Epidermal melanocyte (primary cell): ENCODE measurements around the gene ZNF532.

Source experiments
- DNase-seq: peaks from one replicate; pipeline ENCODE4 v3.0.0; 2011; ENCODE audit warnings: low spot score; ENCODE audit not compliant: insufficient read length

ZNF532 gene

GRCh38 chr18:58977223-58977622 is 112.5 kb downstream of the ZNF532 start:
- DNase-seq, result no peak

DNA sequence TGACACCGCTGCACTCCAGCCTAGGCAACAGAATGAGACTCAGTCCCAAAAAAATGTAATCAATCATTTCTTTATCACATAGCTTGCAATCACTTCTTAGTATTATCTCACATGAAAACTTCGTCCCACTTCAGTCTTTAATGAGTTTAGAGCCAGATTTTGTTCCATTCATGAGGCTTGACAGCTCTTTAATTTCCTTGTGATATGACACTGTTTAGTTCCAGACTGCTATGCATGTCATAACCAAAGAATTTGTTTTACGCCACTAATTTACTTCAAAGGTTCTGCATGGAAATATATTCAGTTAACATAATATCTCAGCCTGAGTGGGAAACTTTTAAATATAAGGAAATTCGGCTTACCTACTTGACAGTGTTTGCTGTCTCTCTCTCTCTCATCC is 113.1 kb downstream of the ZNF532 start:
- no peak for DNase-seq

GRCh38 chr18:58978916-58979315 is 114.2 kb downstream of the ZNF532 start:
- DNase-seq, result no peak

GRCh38 chr18:58979615-58980014 is 114.9 kb downstream of the ZNF532 start:
- no peak for DNase-seq

DNA sequence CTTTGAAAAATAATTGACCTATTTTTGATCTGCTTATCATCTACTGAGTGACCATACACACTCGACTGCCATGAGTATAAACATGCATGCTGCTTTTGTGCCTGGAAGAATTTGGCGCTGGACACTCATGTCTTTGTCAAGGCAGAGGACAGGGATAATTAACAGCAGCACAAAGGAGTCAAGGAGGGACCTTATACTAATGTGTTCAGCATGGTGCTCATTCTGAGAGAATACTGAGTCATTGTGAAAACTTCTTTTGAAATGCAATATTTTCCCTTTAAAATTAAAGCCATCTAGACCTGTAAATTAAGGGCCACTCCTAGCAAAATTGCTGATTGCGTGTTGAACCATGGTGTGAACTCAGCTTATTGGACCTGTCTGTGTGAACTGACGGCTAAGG is 116.3 kb downstream of the ZNF532 start:
- DNase-seq, result no peak

DNA sequence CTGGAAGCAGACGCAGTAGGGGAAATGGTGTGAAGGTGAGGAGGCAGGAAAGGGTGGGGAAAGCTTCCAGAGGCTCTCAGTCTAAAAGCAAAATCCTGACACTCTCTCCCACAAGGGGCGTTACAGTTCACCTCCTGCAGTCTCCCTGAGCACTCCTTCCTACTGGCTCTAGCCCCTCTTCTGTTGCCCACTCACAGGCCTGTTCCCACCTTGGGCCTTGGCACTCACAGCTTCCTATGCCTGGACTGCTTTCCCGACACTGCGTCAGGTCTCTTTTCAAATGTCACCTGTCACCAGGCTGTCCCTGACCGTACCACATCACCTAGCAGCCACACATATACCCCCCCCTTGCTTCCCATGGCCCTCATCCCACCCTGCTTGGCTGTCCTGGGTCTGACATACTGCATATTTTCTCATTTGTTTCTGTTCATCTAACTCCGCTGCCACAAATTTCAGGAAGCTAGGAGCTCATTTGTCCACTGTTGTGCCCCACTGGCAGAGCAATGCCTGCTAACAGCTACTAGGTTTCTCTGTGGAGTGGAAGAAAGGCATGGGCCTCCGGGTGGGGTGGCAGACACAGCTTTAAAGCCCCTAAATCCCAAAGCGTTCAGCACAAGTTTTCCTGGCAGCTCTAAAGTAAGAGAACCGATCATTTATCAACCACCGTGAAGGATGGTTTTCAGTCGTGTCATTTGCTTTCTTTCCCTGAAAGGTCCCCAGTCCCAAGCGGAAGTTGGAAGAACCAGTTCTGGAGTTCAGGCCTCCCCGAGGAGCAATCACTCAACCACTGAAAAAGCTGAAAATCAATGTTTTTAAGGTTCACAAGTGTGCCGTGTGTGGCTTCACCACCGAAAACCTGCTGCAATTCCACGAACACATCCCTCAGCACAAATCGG is 118.8 kb downstream of the ZNF532 start:
- DNase-seq, result no peak

DNA sequence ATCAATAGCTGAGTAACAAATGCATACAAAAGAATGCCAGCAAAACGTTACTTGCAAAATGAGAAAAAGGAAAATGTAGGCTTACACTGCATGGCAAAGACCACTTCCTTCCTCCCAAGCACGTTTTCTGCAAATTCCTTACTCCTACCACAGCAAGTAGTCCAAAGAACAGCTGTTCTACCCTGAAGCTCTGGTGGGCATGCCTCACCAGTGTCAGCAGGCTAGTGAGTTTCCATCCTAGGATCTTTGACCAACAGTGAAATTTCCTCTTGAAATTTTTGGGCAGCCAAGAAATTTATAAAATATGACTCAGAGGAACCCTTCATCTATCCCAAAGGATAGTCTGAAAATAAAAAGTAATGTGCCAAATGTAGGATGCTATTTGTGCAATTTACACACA is 123.9 kb downstream of the ZNF532 start:
- no peak for DNase-seq

DNA sequence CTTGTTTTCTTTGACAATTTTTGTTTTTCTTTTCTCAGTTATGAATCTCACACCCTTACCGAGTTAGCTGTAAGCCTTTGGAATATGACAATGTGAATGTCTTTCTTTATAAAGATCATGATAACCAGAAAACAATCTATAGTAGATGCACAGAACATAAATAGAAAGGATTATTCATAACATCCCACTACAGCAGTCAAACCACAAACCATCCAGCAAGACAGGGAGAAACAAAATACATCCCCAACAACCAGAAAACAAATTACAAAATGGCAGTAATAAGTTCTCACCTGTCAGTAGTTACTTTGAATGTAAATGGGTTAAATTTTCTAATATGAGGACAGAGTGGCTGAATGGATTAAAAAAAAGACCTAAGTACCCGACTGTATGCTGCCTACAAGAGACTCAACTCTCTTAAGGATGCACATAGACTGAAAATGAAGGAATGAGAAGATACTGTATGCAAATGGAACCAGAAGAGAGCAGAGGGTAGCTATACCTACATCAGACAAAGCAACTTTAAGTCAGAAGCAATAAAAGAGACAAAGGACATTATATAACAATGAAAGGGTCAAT is 124.6 kb downstream of the ZNF532 start:
- DNase-seq, result no peak

GRCh38 chr18:58990720-58991119 is 126.0 kb downstream of the ZNF532 start:
- DNase-seq, result no peak

- DNase-seq, result no peak
Measured at GRCh38 chr18:58991167-58991798, 126.6 kb downstream of the ZNF532 start.

- no peak for DNase-seq
Measured at GRCh38 chr18:58992301-58993231, 127.9 kb downstream of the ZNF532 start.

DNA sequence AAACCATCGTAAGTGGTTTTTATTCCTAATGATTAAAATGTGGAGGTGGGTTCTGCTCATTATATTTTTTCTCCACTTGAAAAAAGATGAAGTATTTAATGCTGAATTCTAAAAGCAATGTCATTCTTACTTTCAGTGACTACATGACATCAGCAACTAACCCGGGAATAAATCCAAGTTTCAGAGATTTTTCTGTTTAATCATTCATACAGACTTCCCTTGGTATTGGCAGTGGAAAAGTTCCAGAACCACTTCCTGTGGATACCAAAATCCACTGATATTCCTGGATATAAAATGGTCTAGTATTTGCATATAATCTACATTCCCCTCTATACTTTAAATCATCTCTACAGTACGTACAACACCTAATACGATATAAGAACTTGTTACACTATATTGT is 128.6 kb downstream of the ZNF532 start:
- DNase-seq, result no peak

DNA sequence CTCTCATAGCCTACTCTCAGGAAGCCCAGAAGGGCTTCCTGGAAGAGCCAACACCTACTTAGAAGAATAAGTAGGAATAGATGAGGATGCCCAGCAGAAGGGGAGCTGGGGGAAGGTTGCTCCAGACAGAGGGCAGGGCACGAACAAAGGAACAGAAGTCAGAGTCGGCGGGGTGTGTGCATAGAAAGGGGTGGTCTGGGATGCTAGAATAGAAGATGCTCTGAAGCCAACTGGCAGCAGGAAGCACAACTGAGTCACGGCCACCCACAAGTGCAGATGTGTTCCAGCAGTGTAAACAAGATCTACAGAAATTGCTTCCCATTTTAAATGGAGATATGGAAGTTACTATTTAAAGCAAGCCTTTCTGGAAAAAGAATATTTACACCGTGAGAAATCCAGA is 131.0 kb downstream of the ZNF532 start:
- DNase-seq, result no peak

DNA sequence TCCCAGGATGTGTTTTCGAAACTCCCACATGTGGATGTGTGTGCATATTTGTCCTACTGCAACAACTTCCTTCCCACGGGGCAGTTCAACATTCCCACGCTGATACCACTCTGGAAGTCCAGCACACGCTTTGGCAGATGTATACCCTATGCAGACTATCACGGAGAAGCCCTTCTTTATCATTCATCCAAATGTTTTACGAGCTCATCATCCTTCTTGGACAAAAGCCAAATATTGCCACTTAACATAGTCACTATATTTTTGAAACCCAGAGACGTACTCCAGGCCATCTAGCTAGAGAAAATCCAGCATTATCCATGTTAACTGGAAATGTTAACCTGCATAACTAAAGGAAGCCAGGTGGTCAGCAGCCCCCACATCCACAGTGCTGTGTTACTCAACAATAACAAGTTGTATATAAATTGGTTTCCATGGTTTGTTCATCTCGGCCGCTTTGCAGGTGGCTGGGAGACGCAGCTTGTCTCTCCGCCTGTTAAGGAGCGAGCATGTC is 131.5 kb downstream of the ZNF532 start:
- DNase-seq, result no peak

- DNase-seq, result no peak
Measured at GRCh38 chr18:58996696-58997095, 132.0 kb downstream of the ZNF532 start.

DNA sequence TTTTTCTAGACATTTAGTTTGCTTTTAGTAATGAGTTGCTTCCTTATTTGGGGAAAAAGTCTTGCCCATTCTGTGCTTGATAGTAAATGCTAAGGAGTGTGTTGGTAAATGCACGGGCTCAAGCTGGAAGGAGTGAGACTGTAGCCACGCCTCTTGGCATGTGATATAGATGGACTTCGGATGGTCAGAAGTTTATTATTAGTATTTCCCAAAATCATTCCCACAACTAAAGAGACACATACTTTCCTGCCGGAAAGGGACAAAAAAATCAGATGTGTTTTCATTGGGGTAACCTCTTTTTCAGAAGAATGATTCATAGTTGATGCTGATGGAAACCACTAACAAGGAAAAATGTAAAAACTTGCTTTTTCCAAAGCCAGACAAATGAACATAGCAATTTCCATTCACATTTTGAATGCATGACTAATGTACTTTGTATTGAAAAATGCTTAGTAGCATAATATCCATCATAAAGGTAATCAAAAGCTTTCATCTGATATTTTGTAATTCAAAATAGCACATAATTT is 133.2 kb downstream of the ZNF532 start:
- DNase-seq, result no peak

DNA sequence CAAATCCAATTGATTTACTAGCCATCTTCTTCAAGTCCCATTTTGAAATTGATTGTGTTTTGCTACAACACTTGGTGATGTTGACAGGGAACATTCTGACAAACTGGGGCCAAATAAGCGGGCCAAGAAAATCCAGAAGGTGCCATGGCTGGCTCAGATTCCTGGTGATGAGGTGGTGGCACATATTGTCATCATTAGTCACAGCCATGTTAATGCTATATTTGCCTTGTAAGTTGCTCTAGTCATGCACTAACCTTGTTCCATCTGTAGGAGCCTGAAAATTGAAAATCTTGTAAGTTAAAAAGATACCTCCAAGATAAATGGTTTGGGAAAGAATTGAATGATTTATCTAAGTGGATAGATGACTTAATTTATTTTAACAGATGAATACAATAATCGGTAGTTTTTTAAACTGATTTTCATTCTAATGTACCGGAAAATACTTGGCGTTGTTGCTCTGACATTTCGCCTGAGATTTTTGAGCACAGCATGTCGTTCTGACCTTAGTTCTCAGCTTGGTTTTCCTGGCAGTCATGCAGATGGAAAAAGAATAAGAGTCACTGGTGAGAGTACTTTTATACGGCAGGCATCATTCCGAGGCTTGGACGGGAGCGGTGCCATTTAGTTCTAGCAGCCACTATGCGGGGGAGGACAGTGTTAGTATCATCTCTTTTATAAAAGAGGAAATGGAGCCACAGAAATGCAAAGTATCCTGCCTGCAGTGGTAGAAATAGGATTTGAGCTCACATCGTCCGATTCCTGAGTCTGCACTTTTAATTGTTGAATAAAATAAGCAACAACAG is 133.9 kb downstream of the ZNF532 start:
- no peak for DNase-seq

DNA sequence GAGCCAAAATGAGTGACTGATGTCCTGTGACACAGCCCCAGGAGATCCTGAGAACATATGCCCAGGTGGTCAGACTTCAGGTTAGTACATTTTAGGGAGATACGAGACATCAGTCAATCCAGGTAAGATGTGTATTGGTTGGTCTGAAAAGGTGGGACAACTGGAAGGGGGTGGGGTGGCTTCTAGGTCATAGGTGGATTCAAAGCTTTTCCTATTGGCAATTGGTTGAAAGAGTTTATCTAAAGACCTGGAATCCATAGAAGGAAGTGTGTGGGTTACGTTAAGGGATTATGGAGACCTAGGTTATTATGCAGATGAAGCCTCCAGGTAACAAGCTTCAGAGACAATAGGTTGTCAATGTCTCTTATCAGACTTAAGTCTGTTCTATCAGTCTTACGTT is 136.5 kb downstream of the ZNF532 start:
- no peak for DNase-seq

GRCh38 chr18:59001721-59002120 is 137.0 kb downstream of the ZNF532 start:
- DNase-seq, result no peak

DNA sequence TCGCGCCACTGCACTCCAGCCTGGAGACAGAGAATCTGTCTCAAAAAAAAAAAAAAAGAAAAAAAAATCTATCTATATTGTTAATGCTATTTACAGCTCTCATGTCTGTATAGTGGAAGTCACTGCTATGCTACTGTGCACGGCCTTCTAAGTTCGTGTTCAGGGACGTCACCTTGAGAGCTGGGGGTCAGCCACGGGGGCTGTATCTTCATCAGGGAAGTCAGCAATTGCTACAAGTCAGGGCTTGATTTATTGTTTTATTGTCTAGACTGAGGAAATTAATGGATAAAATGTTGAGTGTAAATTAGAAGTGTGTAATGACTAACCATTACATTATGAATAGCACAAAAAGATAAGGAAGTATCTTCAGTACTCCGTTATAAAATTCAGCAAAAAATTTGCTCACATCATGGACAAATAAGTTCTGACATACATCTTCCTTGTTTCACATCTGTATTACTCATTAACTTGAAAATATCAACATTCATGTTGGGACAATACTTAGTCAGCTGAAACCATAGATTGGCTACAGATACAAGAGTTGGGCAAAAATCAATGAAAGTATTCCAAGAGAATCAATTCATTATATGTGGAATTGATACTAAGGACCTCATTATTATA is 138.4 kb downstream of the ZNF532 start:
- no peak for DNase-seq
